HK-2 (cell line): ENCODE results near the gene MYO9A.
"Not testable (repeated sequence)": the region's sequence is repeated elsewhere in the genome, so short reads cannot be mapped to it uniquely, and the experiment has no call there.

ENCODE experiments used
- DNase-seq: peaks from one replicate; pipeline ENCODE4 v3.0.0-alpha.2; 2018; ENCODE audit not compliant: unreplicated experiment

MYO9A gene

GRCh38 chr15:72140088-72140487 lies 22.1 kb upstream of the MYO9A start:
- DNase-seq, result no peak

GRCh38 chr15:72139667-72140066 lies 21.7 kb upstream of the MYO9A start:
- DNase-seq, result no peak

GRCh38 chr15:72136170-72137051 lies 18.5 kb upstream of the MYO9A start:
- DNase-seq, result no peak

GRCh38 chr15:72135719-72136118 lies 17.8 kb upstream of the MYO9A start:
- DNase-seq, result no peak

- no peak for DNase-seq
Measured at GRCh38 chr15:72133211-72133610, 15.3 kb upstream of the MYO9A start.

- no peak for DNase-seq
Measured at GRCh38 chr15:72131922-72132321, 14.0 kb upstream of the MYO9A start.

- DNase-seq, result no peak
Measured at GRCh38 chr15:72130272-72130671, 12.3 kb upstream of the MYO9A start.

GRCh38 chr15:72128359-72128758 lies 10.4 kb upstream of the MYO9A start:
- no peak for DNase-seq

GRCh38 chr15:72127724-72128322 lies 9.9 kb upstream of the MYO9A start:
- no peak for DNase-seq

- no peak for DNase-seq
Measured at GRCh38 chr15:72124218-72124617, 6.3 kb upstream of the MYO9A start.

GRCh38 chr15:72117486-72118016 lies 399 bp downstream of the MYO9A start:
- peak; percentile 77 for DNase-seq

GRCh38 chr15:72116731-72117485 lies 1.0 kb downstream of the MYO9A start:
- DNase-seq, result peak; percentile 20

GRCh38 chr15:72113347-72114031 lies 4.5 kb downstream of the MYO9A start:
- no peak for DNase-seq

- DNase-seq, result no peak
Measured at GRCh38 chr15:72112805-72113204, 5.1 kb downstream of the MYO9A start.

GRCh38 chr15:72112116-72112515 lies 5.8 kb downstream of the MYO9A start:
- no peak for DNase-seq

- no peak for DNase-seq
Measured at GRCh38 chr15:72110355-72110754, 7.6 kb downstream of the MYO9A start.

- DNase-seq, result no peak
Measured at GRCh38 chr15:72106068-72106467, 11.9 kb downstream of the MYO9A start.

- DNase-seq, result no peak
Measured at GRCh38 chr15:72105111-72105510, 12.8 kb downstream of the MYO9A start.

- DNase-seq, result not testable (repeated sequence)
Measured at GRCh38 chr15:72100551-72100950, 17.4 kb downstream of the MYO9A start.

- no peak for DNase-seq
Measured at GRCh38 chr15:72099155-72099554, 18.8 kb downstream of the MYO9A start.

GRCh38 chr15:72098040-72098439 lies 19.9 kb downstream of the MYO9A start:
- DNase-seq, result no peak

- no peak for DNase-seq
Measured at GRCh38 chr15:72096796-72097195, 21.2 kb downstream of the MYO9A start.
